Colonic mucosa (tissue), 4 donors: Measurements from ENCODE around the gene SLC31A2. TPM values are rescaled to one million over a fixed set of nuclear protein-coding genes. Genes with fewer than 3 reads are reported as not detected.

Experiments
- DNase-seq: peaks from one replicate; pipeline ENCODE4 v3.0.0-alpha.2; 2020
- H3K27ac ChIP-seq: fragments of 200-600 bp; one replicate; pipeline ENCODE4 v1.8.0; 2021
- H3K27me3 ChIP-seq: fragments of 200-600 bp; one replicate; pipeline ENCODE4 v1.8.0; 2021
- H3K36me3 ChIP-seq: fragments of 200-600 bp; one replicate; pipeline ENCODE4 v1.8.0; 2021
- H3K4me1 ChIP-seq: fragments of 200-600 bp; one replicate; pipeline ENCODE4 v1.8.0; 2021; ENCODE audit warnings: mild to moderate bottlenecking
- H3K4me3 ChIP-seq: fragments of 200-600 bp; one replicate; pipeline ENCODE4 v1.8.0; 2021
- H3K9ac ChIP-seq, 2 donors: one replicate each; pipeline ENCODE4 v1.7.0; 2013; ENCODE audit warnings: control low read depth in 2 of 2, low read depth in 2 of 2, low read length in 2 of 2
- H3K9me3 ChIP-seq: fragments of 200-600 bp; one replicate; pipeline ENCODE4 v1.8.0; 2021
- CTCF ChIP-seq: fragments of 200-600 bp; IDR thresholded peaks from one replicate; pipeline ENCODE4 v1.8.0; 2022; ENCODE audit warnings: antibody characterized with exemption, mild to moderate bottlenecking
- intact Hi-C: fragments of 100-400 bp; cut with DNase I; formaldehyde crosslinking; loops from one replicate; pipeline ENCODE4 v1.14.1; 2022
- total RNA-seq, 2 donors: library from RNA; stranded (reverse); fragmentation: NEBNext Ultra II Directional in 1 of 2; extraction: Animal tissue kit (Norgen Biotek cat#: 25700) in 1 of 2; gene quantifications; one replicate each; pipeline ENCODE4 v1.2.1, GENCODE V29; 2021
- donor health status: healthy.
- donor health status: DM: no; HTN: no; CAD: no.
- donor health status: DM: no; HTN: no; CAD: no.

SLC31A2 gene
- total RNA-seq, 2 donors from 2014 or later: 6.1 to 14.4 TPM

DNA sequence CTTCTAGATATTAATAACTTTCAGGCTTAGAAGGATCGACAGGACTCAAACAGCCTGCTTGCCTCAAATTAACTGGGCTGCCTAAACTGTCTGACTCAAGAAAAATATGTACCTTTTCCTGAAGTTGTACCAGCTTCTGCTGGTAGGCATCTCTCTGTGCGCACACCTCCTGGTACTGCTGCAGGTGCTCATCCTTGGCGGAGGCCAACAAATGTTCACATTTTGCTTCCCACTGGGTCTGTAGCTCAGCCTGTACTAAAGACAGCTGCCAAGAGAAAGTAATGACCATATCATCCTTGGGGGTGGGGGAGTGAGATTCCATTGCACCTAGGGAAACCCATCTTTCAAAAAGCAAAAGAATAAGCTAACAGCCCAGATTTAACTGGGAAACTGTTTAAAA lies 22.5 kb downstream of the SLC31A2 start:
- no peak for DNase-seq
- TF ChIP-seq CTCF: no peak
- no peaks in the 10 kb centered on the region for H3K4me1 ChIP-seq
- no peak overlapping the region for H3K4me3 ChIP-seq
- intact Hi-C loops: no loop called here
- H3K9me3 ChIP-seq: no peaks in the 10 kb centered on the region
- no peak overlapping the region for H3K9ac ChIP-seq
- peaks cover 31% of the 10 kb centered on the region for H3K36me3 ChIP-seq
- no peaks in the 10 kb centered on the region for H3K27me3 ChIP-seq
- no peak overlapping the region for H3K27ac ChIP-seq

DNA sequence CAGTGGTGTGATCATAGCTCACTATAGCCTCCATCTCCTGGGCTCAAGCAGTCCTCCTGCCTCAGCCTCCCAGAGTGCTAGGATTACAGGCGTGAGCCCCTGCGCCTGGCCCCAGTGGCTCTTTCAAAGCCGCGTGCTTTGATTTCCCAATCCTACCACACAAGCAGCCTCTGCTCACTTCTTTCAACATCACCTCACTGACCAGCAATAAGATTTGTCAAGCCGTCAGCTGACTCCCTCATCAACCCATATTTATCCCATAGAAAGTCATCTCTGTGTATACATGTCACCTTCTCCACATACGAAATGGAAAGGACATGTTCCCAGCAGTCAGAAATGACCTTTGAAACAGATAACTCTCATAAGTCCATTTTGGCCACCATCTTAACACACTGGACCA lies 26.0 kb downstream of the SLC31A2 start:
- H3K36me3 ChIP-seq: peaks cover 10% of the 10 kb centered on the region
- H3K27me3 ChIP-seq: no peaks in the 10 kb centered on the region
- no peaks in the 10 kb centered on the region for H3K9me3 ChIP-seq
- no peaks in the 10 kb centered on the region for H3K4me1 ChIP-seq
- no peak overlapping the region for H3K4me3 ChIP-seq
- no peak for DNase-seq
- H3K27ac ChIP-seq: no peak overlapping the region
- no peak overlapping the region for H3K9ac ChIP-seq
- no peak for TF ChIP-seq CTCF
- intact Hi-C loops: no loop called here

DNA sequence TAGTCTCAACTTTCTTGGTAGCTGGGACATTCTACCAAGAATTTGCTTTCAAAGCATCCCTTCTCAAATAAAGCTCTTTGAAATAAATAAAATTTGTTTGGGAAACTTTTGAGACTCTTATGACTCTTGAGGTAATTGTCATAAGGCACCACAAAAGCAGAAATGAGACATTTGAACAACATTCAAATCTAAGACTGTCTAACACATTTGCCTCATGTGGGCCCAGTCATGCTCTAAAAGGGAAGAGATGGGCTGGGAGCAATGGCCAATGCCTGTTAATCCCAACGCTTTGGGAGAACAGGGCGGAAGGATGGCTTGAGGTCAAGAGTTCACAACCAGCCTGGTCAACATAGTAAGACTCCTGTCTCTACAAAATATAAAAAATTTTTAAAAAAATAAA lies 26.4 kb downstream of the SLC31A2 start:
- Histone ChIP-seq H3K36me3 (peaks cover 10% of the 10 kb centered on the region), H3K9me3 (no peaks in the 10 kb centered on the region), H3K9ac (no peak overlapping the region), H3K4me3 (no peak overlapping the region), H3K4me1 (no peaks in the 10 kb centered on the region), H3K27me3 (no peaks in the 10 kb centered on the region), H3K27ac (no peak overlapping the region)
- intact Hi-C loops: no loop called here
- TF ChIP-seq CTCF: no peak
- DNase-seq: no peak

DNA sequence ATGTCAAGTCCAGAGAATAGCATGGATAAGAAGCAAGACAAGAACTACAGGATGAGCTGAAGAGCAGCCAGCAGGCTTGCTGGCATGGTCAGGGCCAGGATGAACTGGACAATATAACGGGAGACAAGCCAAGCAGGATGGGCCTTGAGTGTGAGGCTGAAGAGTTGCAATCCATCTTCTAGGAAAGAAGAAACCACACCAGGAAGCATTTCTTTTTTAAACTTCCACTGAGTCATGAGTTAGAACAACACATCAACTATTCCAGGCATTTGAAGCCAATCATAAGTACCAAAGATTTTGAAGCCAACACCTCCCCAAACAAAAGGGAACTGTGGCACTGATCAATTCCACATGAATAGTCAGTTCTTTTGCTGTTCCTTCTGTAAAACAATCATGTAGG lies 27.3 kb downstream of the SLC31A2 start:
- no peak overlapping the region for H3K27ac ChIP-seq
- no peak overlapping the region for H3K9ac ChIP-seq
- no peak for DNase-seq
- H3K27me3 ChIP-seq: no peaks in the 10 kb centered on the region
- intact Hi-C loops: no loop called here
- H3K36me3 ChIP-seq: peaks cover 10% of the 10 kb centered on the region
- H3K4me3 ChIP-seq: no peak overlapping the region
- H3K9me3 ChIP-seq: no peaks in the 10 kb centered on the region
- no peak for TF ChIP-seq CTCF
- H3K4me1 ChIP-seq: no peaks in the 10 kb centered on the region

- no peak for DNase-seq
- H3K9ac ChIP-seq: no peak overlapping the region
- H3K4me3 ChIP-seq: no peak overlapping the region
- H3K27me3 ChIP-seq: no peaks in the 10 kb centered on the region
- no peaks in the 10 kb centered on the region for H3K9me3 ChIP-seq
- no peak overlapping the region for H3K27ac ChIP-seq
- H3K4me1 ChIP-seq: no peaks in the 10 kb centered on the region
- intact Hi-C loops: no loop called here
- H3K36me3 ChIP-seq: no peaks in the 10 kb centered on the region
- TF ChIP-seq CTCF: no peak
Measured at GRCh38 chr9:113179839-113180238, 29.0 kb downstream of the SLC31A2 start.

- Histone ChIP-seq H3K27me3 (no peaks in the 10 kb centered on the region), H3K36me3 (no peaks in the 10 kb centered on the region), H3K4me1 (no peaks in the 10 kb centered on the region), H3K4me3 (no peak overlapping the region), H3K9ac (no peak overlapping the region), H3K9me3 (no peaks in the 10 kb centered on the region), H3K27ac (no peak overlapping the region)
- intact Hi-C loops: no loop called here
- DNase-seq: no peak
- no peak for TF ChIP-seq CTCF
Measured at GRCh38 chr9:113181165-113181564, 30.4 kb downstream of the SLC31A2 start.
